Epithelial cell of proximal tubule (primary cell): ENCODE results near the gene EGFLAM. TPM values are rescaled to one million over a fixed set of nuclear protein-coding genes. Genes with fewer than 3 reads are reported as not detected.

Source experiments
- DNase-seq: peaks from one replicate; pipeline ENCODE4 v3.0.0-alpha.2; 2011; ENCODE audit warnings: low read depth
- H3K4me3 ChIP-seq: 2 replicates; pipeline ENCODE4 v1.5.1; 2011; ENCODE audit warnings: low read depth, mild to moderate bottlenecking, low read length
- CTCF ChIP-seq: conservative IDR thresholded peaks from 2 replicates; pipeline ENCODE4 v1.5.1; 2012; ENCODE audit warnings: low read depth, mild to moderate bottlenecking, low read length
- total RNA-seq: library from RNA; depleted of rRNA; stranded (reverse); fragments of >200 nt; gene quantifications from 2 replicates; pipeline ENCODE4 v1.2.3, GENCODE V29; 2015

The EGFLAM gene
- 0.17 and 1.2 TPM in 2 replicates for total RNA-seq

- peak within 1 kb of the TSS; percentile 52 for H3K4me3 ChIP-seq
- DNase-seq: no peak
- peak; percentile 31 for TF ChIP-seq CTCF
These were observed at the start of gene EGFLAM for GRCh38 chr5:38258319-38259061. TSS of gene EGFLAM (plus strand) at chr5:38258559. CDS start at chr5:38258755, 196 bp downstream.

GRCh38 chr5:38208782-38209378, 49.5 kb upstream of the EGFLAM start:
- TF ChIP-seq CTCF: peak; percentile 79
- no peak for DNase-seq
- no peak overlapping the region for H3K4me3 ChIP-seq

DNA sequence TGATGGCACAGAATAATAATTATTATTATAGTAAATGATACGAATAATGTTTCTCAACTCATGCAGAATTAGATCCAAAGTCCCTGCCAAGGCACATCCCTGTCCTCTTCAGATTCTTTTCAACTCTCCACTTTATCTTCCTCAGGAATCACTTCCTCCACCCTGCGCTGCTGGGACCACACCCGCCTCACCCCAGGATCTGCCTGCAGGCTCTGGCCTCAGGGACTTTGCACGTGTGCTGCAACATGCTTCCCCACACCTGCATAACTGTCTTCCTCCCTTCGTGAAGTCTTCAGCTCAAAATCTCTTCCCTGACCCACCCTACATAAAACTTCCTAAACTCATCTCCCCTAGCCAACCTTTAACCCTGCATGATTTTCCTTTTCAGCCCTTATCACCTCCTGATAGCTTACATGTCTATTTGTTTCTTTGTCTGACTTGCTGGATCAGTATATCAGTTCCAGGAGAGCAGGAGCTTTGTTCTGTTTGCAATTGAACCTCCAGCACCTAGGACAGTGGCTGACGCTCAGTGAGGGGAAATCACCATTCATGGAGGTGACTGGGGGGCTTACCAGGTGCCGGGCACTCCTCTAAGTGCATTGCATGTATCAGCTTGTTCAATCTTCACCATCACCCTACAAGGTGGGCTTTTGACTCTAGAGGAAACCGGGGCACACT, 47.5 kb upstream of the EGFLAM start:
- TF ChIP-seq CTCF: no peak
- no peak overlapping the region for H3K4me3 ChIP-seq
- DNase-seq: no peak

- no peak for DNase-seq
- H3K4me3 ChIP-seq: no peak overlapping the region
- TF ChIP-seq CTCF: no peak
These were observed 47.0 kb upstream of the EGFLAM start for GRCh38 chr5:38211354-38211710.

DNA sequence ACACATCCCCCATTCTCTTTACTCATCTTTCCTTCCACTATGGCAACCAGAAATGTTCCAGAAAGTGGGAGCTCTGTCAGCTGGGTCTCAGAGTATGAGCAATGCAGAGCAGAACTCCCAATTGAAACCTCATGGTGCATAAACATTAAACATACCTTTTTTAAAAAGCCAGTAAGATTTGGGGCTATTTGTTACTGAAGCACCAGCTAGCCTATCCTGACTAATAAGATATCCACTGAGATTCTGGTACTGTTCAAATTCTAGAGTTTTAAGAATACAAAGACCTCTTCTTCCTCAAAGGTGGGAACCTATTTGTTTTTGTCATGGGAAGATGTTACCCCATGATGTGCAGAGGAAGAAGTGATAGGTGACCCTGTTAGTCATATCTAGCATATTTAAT, 46.1 kb upstream of the EGFLAM start:
- H3K4me3 ChIP-seq: no peak overlapping the region
- DNase-seq: no peak
- TF ChIP-seq CTCF: no peak

DNA sequence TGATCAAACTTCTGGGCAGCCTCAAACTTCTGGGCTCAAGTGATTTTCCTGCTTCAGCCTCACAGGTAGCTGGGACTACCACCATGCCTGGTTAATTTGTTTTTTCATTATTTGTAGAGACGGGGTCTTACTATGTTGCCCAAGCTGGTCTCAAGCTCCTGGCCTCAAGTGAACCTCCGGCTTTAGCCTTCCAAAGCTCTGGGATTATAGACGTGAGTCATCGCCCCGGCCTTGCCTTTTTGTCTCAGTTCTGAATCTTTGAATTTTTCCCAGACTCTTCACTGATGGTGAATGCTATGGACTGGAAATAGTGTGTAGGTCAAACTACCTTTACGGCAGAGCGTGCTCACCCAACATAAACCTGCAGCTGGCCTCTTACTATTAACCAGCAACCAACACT, 32.3 kb upstream of the EGFLAM start:
- H3K4me3 ChIP-seq: no peak overlapping the region
- DNase-seq: no peak
- TF ChIP-seq CTCF: no peak
